SU-DHL-6 (cell line): ENCODE measurements around the gene ITGB2.

ENCODE experiments used
- H2AFZ ChIP-seq: fragments of 200-600 bp; sonication (generic); 2 replicates; pipeline ENCODE4 v1.6.1; 2014; ENCODE audit warnings: low read depth, mild to moderate bottlenecking, moderate library complexity, mixed read lengths, antibody characterized with exemption, low read length; ENCODE audit not compliant: severe bottlenecking
- H3F3A ChIP-seq: fragments of 200-600 bp; shearing (Covaris generic); 2 replicates; pipeline ENCODE4 v1.6.0; 2016; ENCODE audit warnings: antibody characterized with exemption, mild to moderate bottlenecking; ENCODE audit not compliant: insufficient read depth
- H3K27ac ChIP-seq: fragments of 200-600 bp; sonication (generic); 2 replicates; pipeline ENCODE4 v1.5.1; 2016; ENCODE audit warnings: low read depth, mild to moderate bottlenecking, low read length, moderate library complexity, mixed read lengths
- H3K27me3 ChIP-seq: fragments of 200-600 bp; sonication (generic), shearing (Covaris generic); 2 replicates; pipeline ENCODE4 v1.6.0; 2014; ENCODE audit warnings: mild to moderate bottlenecking, low read length
- H3K36me3 ChIP-seq: fragments of 200-600 bp; sonication (generic); 2 replicates; pipeline ENCODE4 v1.6.1; 2014; ENCODE audit warnings: mild to moderate bottlenecking, low read length, mixed read lengths
- H3K4me2 ChIP-seq: fragments of 300-600, 200-600 bp; shearing (Covaris generic), sonication (generic); 2 replicates; pipeline ENCODE4 v1.6.0; 2014; ENCODE audit warnings: low read length, low read depth, mild to moderate bottlenecking; ENCODE audit not compliant: poor library complexity, severe bottlenecking
- H3K4me3 ChIP-seq: fragments of 200-600 bp; sonication (generic); 2 replicates; pipeline ENCODE4 v1.5.1; 2014; ENCODE audit warnings: antibody characterized with exemption, low read length, mild to moderate bottlenecking, mixed read lengths; ENCODE audit not compliant: insufficient read depth, poor library complexity, severe bottlenecking
- H3K79me2 ChIP-seq: fragments of 200-600 bp; sonication (generic); 2 replicates; pipeline ENCODE4 v1.6.1; 2014; ENCODE audit warnings: mild to moderate bottlenecking, low read length, moderate library complexity; ENCODE audit not compliant: insufficient read depth
- H3K9ac ChIP-seq: fragments of 200-600 bp; sonication (generic); 2 replicates; pipeline ENCODE4 v1.7.0; 2014; ENCODE audit warnings: mild to moderate bottlenecking, low read length
- H3K9me2 ChIP-seq: fragments of 200-600 bp; sonication (generic); replicated peaks from 2 replicates; pipeline ENCODE4 v1.6.1; 2014; ENCODE audit warnings: low read length; ENCODE audit not compliant: insufficient read depth
- H3K9me3 ChIP-seq: fragments of 200-600 bp; sonication (generic); 2 replicates; pipeline ENCODE4 v1.6.1; 2014; ENCODE audit warnings: low read length, mixed read lengths; ENCODE audit not compliant: insufficient read depth
- H4K20me1 ChIP-seq: fragments of 200-600 bp; sonication (generic); 2 replicates; pipeline ENCODE4 v1.6.1; 2014; ENCODE audit warnings: low read depth, mild to moderate bottlenecking, antibody characterized with exemption, low read length, moderate library complexity, mixed read lengths
- CTCF ChIP-seq: fragments of 200-600 bp; sonication (generic); IDR thresholded peaks from one replicate; pipeline ENCODE4 v1.5.1; 2017; ENCODE audit warnings: antibody characterized with exemption, mild to moderate bottlenecking, low read length, moderate library complexity; ENCODE audit not compliant: insufficient read depth, poor library complexity, severe bottlenecking
- EZH2phosphoT487 ChIP-seq: fragments of 200-600 bp; sonication (generic), shearing (Covaris generic); conservative IDR thresholded peaks from 2 replicates; pipeline ENCODE4 v1.6.1; 2018; ENCODE audit warnings: mild to moderate bottlenecking, antibody characterized with exemption, low read length, moderate library complexity, mixed read lengths

ITGB2 gene

DNA sequence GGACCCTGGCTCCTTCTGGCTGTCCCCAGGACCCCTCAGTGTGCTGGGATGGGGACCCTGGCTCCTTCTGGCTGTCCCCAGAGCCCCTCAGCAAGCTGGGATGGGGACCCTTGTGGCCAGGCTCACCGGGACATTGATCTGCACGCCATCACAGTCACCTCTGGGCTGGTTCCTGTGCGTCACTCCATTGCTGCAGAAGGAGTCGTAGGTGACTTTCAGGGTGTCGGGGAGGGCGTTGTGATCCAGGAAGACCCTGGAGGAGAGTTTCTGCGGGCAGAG, 27.5 kb downstream of the ITGB2 start:
- H4K20me1 ChIP-seq = no peaks in the 10 kb centered on the region
- no peak overlapping the region for H3K27ac ChIP-seq
- H3F3A ChIP-seq = no peaks in the 10 kb centered on the region
- TF ChIP-seq CTCF (no peak), EZH2phosphoT487 (no peak)
- H3K9ac ChIP-seq = no peak overlapping the region
- H3K4me3 ChIP-seq = no peak overlapping the region
- H3K9me3 ChIP-seq = no peaks in the 10 kb centered on the region
- H3K36me3 ChIP-seq = no peaks in the 10 kb centered on the region
- no peaks in the 10 kb centered on the region for H3K9me2 ChIP-seq
- H3K27me3 ChIP-seq = no peaks in the 10 kb centered on the region
- no peak overlapping the region for H2AFZ ChIP-seq
- H3K4me2 ChIP-seq = no peak overlapping the region
- no peaks in the 10 kb centered on the region for H3K79me2 ChIP-seq

DNA sequence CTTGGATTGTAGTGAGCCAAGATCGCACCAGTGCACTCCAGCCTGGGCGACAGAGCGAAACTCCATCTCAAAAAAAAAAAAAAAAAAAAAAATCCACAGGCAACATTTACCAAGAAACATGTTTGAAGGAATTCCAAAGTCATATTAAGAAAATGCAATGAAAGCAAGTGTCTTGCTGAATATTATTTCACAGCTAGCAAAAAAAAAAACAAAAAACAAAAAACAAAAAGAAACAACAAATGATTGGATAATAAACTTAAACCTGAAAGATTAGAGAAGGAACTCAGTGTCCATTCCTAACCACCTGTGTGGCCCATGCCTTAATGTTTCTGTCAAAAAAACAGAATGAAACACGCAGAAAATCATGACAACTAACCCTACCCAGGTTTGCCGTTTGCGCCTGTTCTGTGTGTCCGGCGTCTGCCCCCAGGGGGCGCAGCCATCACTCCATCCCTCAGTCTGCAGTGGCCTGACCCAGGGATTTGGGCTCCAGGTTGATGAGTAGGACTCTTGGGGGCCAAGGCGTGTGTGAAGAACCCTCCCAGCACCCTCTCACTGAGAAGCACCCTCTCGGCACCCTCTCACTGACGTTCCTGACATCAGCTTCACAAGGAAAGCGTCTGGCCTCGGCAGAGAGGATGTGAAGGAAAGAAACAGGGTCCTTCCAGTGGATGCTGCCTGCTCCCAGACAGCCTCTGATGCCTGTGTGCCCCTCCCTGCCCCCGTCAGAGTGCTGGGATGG, 28.0 kb downstream of the ITGB2 start:
- H3K9me3 ChIP-seq = no peaks in the 10 kb centered on the region
- no peak overlapping the region for H2AFZ ChIP-seq
- TF ChIP-seq CTCF (peak; percentile 74), EZH2phosphoT487 (no peak)
- no peaks in the 10 kb centered on the region for H4K20me1 ChIP-seq
- no peaks in the 10 kb centered on the region for H3K79me2 ChIP-seq
- H3K9ac ChIP-seq = no peak overlapping the region
- H3K27ac ChIP-seq = no peak overlapping the region
- no peak overlapping the region for H3K4me3 ChIP-seq
- no peaks in the 10 kb centered on the region for H3F3A ChIP-seq
- H3K9me2 ChIP-seq = no peaks in the 10 kb centered on the region
- H3K36me3 ChIP-seq = no peaks in the 10 kb centered on the region
- no peak overlapping the region for H3K4me2 ChIP-seq
- no peaks in the 10 kb centered on the region for H3K27me3 ChIP-seq

DNA sequence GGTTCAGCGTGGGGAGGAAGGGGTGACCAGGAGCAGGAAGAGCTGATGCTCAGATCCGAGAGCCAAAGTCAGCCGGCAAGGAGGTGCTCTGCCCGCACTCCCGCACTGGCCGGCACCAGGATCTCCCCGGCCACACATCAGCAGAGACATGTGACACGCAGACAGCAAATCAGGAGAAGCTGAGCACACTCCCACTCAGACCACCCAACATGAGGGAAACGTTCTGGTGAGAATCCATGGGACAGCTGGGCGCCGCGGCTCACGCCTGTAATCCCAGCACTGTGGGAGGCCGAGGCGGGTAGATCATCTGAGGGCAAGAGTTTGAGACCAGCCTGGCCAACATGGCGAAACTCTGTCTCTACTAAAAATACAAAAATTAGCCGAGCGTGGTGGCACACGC, 28.6 kb downstream of the ITGB2 start:
- H3K9me2 ChIP-seq = no peaks in the 10 kb centered on the region
- H3K79me2 ChIP-seq = no peaks in the 10 kb centered on the region
- TF ChIP-seq CTCF (no peak), EZH2phosphoT487 (no peak)
- H3K27me3 ChIP-seq = no peaks in the 10 kb centered on the region
- no peak overlapping the region for H3K27ac ChIP-seq
- H3K4me3 ChIP-seq = no peak overlapping the region
- H3K9ac ChIP-seq = no peak overlapping the region
- no peaks in the 10 kb centered on the region for H4K20me1 ChIP-seq
- H3K9me3 ChIP-seq = no peaks in the 10 kb centered on the region
- no peaks in the 10 kb centered on the region for H3F3A ChIP-seq
- no peak overlapping the region for H3K4me2 ChIP-seq
- H2AFZ ChIP-seq = no peak overlapping the region
- H3K36me3 ChIP-seq = no peaks in the 10 kb centered on the region
